ENCODE measurements around the gene PHKG1.
"Not testable (repeated sequence)": the region's sequence is repeated elsewhere in the genome, so short reads cannot be mapped to it uniquely, and the experiment has no call there.

PHKG1 gene

DNA sequence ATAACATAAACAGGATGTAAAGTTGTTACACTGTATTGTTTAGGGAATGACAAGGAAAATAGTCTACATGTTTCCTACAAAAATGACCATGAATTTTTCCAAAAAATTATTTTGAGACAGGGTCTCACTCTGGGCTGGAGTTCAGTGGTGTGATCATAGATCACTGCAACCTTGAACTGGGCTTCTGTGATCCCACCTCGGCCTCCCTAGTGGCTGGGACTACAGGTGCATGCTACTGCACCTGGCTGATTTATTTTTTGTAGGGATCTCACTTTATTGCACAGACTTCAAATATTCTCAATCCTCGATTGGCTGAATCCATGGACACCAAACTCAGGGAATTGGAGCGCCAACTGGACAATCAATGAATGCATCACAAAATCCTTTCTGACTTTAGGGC is 6.9 kb upstream of the PHKG1 start:
- no peak for DNase-seq (ENCODE audit: extremely low spot score)
- CTCF ChIA-PET = no interaction called here
- TF ChIP-seq, protein P1, sequence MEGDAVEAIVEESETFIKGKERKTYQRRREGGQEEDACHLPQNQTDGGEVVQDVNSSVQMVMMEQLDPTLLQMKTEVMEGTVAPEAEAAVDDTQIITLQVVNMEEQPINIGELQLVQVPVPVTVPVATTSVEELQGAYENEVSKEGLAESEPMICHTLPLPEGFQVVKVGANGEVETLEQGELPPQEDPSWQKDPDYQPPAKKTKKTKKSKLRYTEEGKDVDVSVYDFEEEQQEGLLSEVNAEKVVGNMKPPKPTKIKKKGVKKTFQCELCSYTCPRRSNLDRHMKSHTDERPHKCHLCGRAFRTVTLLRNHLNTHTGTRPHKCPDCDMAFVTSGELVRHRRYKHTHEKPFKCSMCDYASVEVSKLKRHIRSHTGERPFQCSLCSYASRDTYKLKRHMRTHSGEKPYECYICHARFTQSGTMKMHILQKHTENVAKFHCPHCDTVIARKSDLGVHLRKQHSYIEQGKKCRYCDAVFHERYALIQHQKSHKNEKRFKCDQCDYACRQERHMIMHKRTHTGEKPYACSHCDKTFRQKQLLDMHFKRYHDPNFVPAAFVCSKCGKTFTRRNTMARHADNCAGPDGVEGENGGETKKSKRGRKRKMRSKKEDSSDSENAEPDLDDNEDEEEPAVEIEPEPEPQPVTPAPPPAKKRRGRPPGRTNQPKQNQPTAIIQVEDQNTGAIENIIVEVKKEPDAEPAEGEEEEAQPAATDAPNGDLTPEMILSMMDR (IDR thresholded peaks at IDR 0.05; ENCODE audit: control extremely low read depth, extremely low read depth, low read depth, missing control alignments) = no peak
- POLR2A ChIA-PET = interaction anchor here (0.7 to 1.6 kb wide), 2 partner anchors 10 to 63 kb away, joined by 11 read pairs; no protein-coding TSS in a partner anchor

DNA sequence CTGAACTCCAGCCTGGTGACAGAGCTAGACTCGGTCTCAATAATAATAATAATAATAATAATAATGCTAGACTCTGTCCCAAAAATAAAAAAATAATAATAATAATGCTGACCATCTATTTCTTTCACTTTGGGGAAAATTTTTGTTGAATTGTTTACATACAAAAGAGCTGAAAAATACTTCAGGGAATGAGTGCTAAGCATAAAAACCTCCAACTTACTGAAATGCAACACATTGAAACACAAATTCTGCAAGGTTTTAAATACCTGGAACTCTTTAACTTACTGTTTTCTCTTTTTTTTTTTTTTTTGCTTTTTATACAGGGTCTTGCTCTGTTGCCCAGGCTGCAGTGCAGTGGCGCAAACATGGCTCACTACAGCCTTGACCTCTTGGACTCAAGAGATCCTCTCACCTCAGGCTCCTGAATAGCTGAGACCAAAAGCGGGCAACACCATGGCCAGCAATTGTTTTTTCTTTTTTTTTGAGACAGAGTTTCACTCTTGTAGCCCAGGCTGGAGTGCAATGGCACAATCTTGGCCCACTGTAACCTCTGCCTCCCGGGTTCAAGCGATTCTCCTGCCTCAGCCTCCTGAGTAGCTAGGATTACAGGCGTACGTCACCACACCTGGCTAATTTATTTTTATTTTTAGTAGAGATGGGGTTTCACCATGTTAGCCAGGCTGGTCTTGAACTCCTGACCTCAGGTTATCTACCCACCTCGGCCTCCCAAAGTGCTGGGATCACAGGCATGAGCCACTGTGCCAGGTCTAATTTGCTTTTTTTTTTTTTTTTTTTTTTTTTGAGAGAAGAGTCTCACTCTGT is 5.6 kb upstream of the PHKG1 start:
- ChIA-PET CTCF (interaction anchor here (1.9 kb wide), 1 partner anchor 24 kb away, joined by 5 read pairs; no protein-coding TSS in a partner anchor), POLR2A (interaction anchor here (0.7 to 1.6 kb wide), 5 partner anchors 8 to 1827 kb away, joined by 3 to 11 read pairs (median 7); partner anchors contain the start of genes CCT6A, CHCHD2 and PSPH)
- DNase-seq (ENCODE audit: extremely low spot score) = not testable (repeated sequence)

DNA sequence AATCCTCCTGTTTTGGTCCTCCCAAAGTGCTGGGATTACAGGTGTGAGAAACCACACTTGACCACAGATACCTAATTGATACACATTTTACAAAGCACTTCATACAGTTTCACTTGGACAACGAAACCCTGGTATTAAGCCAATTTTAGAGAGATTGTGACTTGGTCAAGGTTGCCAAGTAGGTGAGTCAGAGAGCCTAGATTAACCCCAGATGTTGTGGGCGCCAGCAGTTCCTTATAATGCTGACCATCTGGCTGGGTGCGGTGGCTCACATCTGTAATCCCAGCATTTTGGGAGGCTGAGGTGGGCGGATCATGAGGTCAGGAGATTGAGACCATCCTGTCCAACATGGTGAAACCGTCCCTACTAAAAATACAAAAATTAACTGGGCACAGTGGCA is 4.9 kb upstream of the PHKG1 start:
- ChIA-PET POLR2A (interaction anchor here (1.0 kb wide), 1 partner anchor 9 kb away, joined by 3 read pairs; the partner anchor contains the start of gene CHCHD2), CTCF (interaction anchor here (1.9 kb wide), 1 partner anchor 23 kb away, joined by 5 read pairs; no protein-coding TSS in a partner anchor)
- DNase-seq (ENCODE audit: extremely low spot score) = no peak
- TF ChIP-seq, protein P1 (IDR thresholded peaks at IDR 0.05; ENCODE audit: control extremely low read depth, extremely low read depth, low read depth, missing control alignments) = no peak

DNA sequence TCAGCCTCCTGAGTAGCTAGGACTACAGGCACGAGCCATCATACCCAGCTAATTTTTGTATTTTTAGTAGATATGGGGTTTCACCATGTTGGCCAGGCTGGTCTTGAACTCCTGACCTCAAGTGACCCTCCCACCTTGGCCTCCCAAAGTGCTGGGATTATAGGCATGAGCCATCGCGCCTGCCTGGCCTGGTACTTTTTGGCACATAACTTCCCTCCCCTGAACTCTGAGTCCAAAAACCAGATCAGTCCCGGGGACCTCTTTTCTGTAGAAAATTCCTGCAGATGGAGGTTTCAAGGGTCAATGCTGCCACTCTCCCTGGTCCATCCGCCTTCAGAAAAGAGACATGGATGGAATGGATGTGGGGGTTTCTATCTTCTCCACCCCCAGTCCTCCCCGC is 364 bp downstream of the PHKG1 start:
- not testable (repeated sequence) for DNase-seq (ENCODE audit: extremely low spot score)
- POLR2A ChIA-PET = interaction anchor here (1.1 to 1.3 kb wide), 2 partner anchors 13 to 41 kb away, joined by 4 read pairs; partner anchors contain the start of genes CCT6A and PSPH
- CTCF ChIA-PET = interaction anchor here (1.3 to 1.5 kb wide), 3 partner anchors 9 to 34 kb away, joined by 3 to 7 read pairs (median 3); no protein-coding TSS in a partner anchor

DNA sequence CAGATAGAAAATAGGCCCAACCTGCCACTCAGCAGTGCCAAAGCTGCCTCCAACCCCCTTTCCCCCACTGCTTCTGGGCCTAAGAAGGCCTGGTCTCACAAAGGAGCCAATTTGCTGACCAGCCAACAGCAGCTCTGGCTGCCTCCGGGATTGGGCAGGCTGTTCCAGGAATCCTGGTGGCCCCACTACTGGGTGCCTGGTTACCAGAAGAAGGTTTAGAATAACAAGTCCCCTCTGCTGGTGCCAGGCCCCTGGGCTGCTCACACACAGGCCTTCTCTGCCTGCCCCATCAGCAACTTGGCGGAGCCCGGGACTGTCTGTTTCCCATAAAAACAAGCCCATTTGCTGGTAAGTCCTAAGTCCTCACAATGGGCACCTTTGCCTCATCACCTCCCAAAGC is 1.2 kb downstream of the PHKG1 start:
- POLR2A ChIA-PET = interaction anchor here (0.6 to 0.7 kb wide), 2 partner anchors 8 to 70 kb away, joined by 3 to 5 read pairs; no protein-coding TSS in a partner anchor
- TF ChIP-seq, protein P1 (IDR thresholded peaks at IDR 0.05; ENCODE audit: control extremely low read depth, extremely low read depth, low read depth, missing control alignments) = no peak
- no peak for DNase-seq (ENCODE audit: extremely low spot score)
- CTCF ChIA-PET = interaction anchor here (1.3 to 1.5 kb wide), 4 partner anchors 8 to 34 kb away, joined by 3 to 7 read pairs (median 3); no protein-coding TSS in a partner anchor

DNA sequence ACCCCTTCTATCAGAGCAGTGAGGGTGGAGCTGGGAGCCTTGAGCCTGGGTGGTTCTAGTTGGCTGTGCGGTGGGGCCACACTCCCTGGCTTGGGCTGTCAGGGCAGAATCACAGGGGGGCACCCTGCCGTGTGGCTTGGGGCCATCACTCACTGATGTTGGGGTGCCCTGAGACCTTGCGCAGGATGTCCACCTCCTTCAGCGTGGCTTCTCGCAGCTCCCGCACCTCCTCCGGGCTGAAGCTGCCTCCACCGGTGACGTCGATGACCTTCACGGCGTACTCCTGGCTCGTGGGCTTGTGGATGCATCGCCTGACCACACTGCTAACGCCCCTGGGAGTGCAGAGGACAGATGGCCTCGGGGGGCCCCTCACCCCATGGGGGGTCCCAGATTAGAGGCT is 5.3 kb downstream of the PHKG1 start:
- no peak for DNase-seq (ENCODE audit: extremely low spot score)
- TF ChIP-seq, protein P1 (IDR thresholded peaks at IDR 0.05; ENCODE audit: control extremely low read depth, extremely low read depth, low read depth, missing control alignments) = no peak
- CTCF ChIA-PET = interaction anchor here (1.1 to 1.2 kb wide), 3 partner anchors 13 to 21 kb away, joined by 3 to 10 read pairs (median 3); no protein-coding TSS in a partner anchor
- POLR2A ChIA-PET = no interaction called here

DNA sequence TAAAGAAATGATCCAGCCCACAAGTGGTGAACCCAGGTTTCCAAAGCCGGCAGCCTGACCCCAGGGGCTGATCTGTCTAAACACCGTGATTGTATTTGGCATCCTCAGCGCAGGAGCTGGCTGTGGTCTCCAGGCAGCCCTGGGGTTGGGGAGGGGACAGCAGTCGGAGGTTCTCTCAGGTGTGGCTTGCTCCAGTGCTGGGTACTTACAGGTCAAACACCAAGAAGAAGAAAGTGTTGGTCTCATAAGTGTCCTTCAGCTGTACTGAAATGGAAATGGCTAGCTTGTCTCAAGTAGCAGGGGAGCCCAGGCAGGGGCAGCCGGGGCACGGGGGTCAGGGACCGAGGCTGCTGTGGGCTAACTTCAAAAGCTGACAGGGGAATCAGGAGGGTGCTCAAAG is 6.0 kb downstream of the PHKG1 start:
- no peak for DNase-seq (ENCODE audit: extremely low spot score)
- CTCF ChIA-PET = interaction anchor here (0.9 to 1.2 kb wide), 3 partner anchors 12 to 21 kb away, joined by 3 read pairs; no protein-coding TSS in a partner anchor
- TF ChIP-seq, protein P1 (IDR thresholded peaks at IDR 0.05; ENCODE audit: control extremely low read depth, extremely low read depth, low read depth, missing control alignments) = no peak
- POLR2A ChIA-PET = no interaction called here
